ENCODE results near the gene ZNF688. TPM values are rescaled to one million over a fixed set of nuclear protein-coding genes. Genes with fewer than 3 reads are reported as not detected.

Gene ZNF688
- total and polyA plus RNA-seq, 4 donors, result 3.4 to 8.9 (median 4.8) TPM

GRCh38 chr16:30535106-30535776 lies 36.3 kb downstream of the ZNF688 start:
- peak overlapping the region; percentile 86 to 99 for H3K27ac ChIP-seq (ENCODE audit: low read depth in 1 of 2, low read length in 2 of 2)
- no peaks in the 10 kb centered on the region for H3K27me3 ChIP-seq (ENCODE audit: control insufficient read depth in 4 of 4, insufficient read depth in 4 of 4, low read length in 3 of 4)
- no peak for DNase-seq (ENCODE audit: low spot score)

More at GRCh38 chr16:30535106-30535776, 36.3 kb downstream of the ZNF688 start:
- TF ChIP-seq RAD21 (IDR thresholded peaks at IDR 0.05) (no peak), ATF3 (IDR thresholded peaks at IDR 0.05) (no peak), SP1 (IDR thresholded peaks at IDR 0.05) (peak; percentile 9), HNF4A (conservative IDR thresholded peaks at IDR 0.05) (peak in 1 of 2 donors; percentile 17), RXRA (IDR thresholded peaks at IDR 0.05) (no peak), FOXA2 (IDR thresholded peaks at IDR 0.05) (no peak), JUND (IDR thresholded peaks at IDR 0.05) (peak; percentile 7 to 22), ZBTB33 (IDR thresholded peaks at IDR 0.05) (no peak), TAF1 (conservative IDR thresholded peaks at IDR 0.05) (no peak), MAX (IDR thresholded peaks at IDR 0.05) (no peak), CTCF (IDR thresholded peaks at IDR 0.05; ENCODE audit: low read depth, low read length, missing input control) (no peak), HNF4G (IDR thresholded peaks at IDR 0.05) (no peak), FOXA1 (IDR thresholded peaks at IDR 0.05) (peak; percentile 8), YY1 (IDR thresholded peaks at IDR 0.05) (peak; percentile 95), NR2F2 (IDR thresholded peaks at IDR 0.05) (no peak), REST (IDR thresholded peaks at IDR 0.05) (no peak), EGR1 (IDR thresholded peaks at IDR 0.05; ENCODE audit: low read depth in 2 of 2) (no peak), GABPA (IDR thresholded peaks at IDR 0.05 in 1 of 2, conservative IDR thresholded peaks at IDR 0.05 in 1 of 2) (peak in 1 of 2 donors; percentile 3)
- Histone ChIP-seq H3K9ac (ENCODE audit: low read depth in 1 of 2, low read length in 2 of 2) (peak overlapping the region; percentile 70 to 76), H3K36me3 (ENCODE audit: control insufficient read depth in 4 of 4, insufficient read depth in 3 of 4, low read depth in 1 of 4, low read length in 3 of 4) (peaks cover 0 to 6% (median 1%) of the 10 kb centered on the region in 4 donors), H3K4me3 (ENCODE audit: low read depth in 1 of 3, low read length in 3 of 3) (peak overlapping the region; percentile 65 to 94 (median 81)), H3K9me3 (ENCODE audit: control insufficient read depth in 4 of 4, low read length in 3 of 4) (no peaks in the 10 kb centered on the region), H3K4me1 (ENCODE audit: control insufficient read depth in 4 of 4, insufficient read depth in 4 of 4, low read length in 3 of 4) (peaks cover 7 to 35% (median 23%) of the 10 kb centered on the region in 4 donors)
- WGBS, result 3% methylated on average over 18 of the region's 18 CpGs

All from liver (tissue), 9 donors.